Stimulated activated CD4-positive, alpha-beta T cell treated with anti-CD3 and anti-CD28 coated beads, Interleukin-4, amount 100 ng/mL, for 1 hour (primary cell): Measurements from ENCODE around the gene RCN2.

Source experiments
- DNase-seq: peaks from one replicate; pipeline ENCODE4 v3.0.0-alpha.2; 2020

The RCN2 gene

GRCh38 chr15:76976572-76977270, 45.2 kb downstream of the RCN2 start:
- DNase-seq: no peak

- no peak for DNase-seq
These were observed 47.2 kb downstream of the RCN2 start for GRCh38 chr15:76978522-76979330.

GRCh38 chr15:76979331-76979925, 47.9 kb downstream of the RCN2 start:
- DNase-seq: no peak

GRCh38 chr15:76979996-76980520, 48.5 kb downstream of the RCN2 start:
- DNase-seq: no peak

- no peak for DNase-seq
These were observed 50.8 kb downstream of the RCN2 start for GRCh38 chr15:76982356-76982755.

- DNase-seq: no peak
These were observed 51.2 kb downstream of the RCN2 start for GRCh38 chr15:76982756-76983155.

GRCh38 chr15:76983590-76984375, 52.2 kb downstream of the RCN2 start:
- no peak for DNase-seq

GRCh38 chr15:76986743-76987142, 55.2 kb downstream of the RCN2 start:
- DNase-seq: no peak

GRCh38 chr15:76987276-76987675, 55.7 kb downstream of the RCN2 start:
- DNase-seq: no peak

- peak; percentile 44 for DNase-seq
These were observed 56.6 kb downstream of the RCN2 start for GRCh38 chr15:76987896-76988860.

GRCh38 chr15:76988867-76989780, 57.6 kb downstream of the RCN2 start:
- DNase-seq: no peak

- DNase-seq: no peak
These were observed 59.5 kb downstream of the RCN2 start for GRCh38 chr15:76991048-76991447.

GRCh38 chr15:76991741-76992645, 60.4 kb downstream of the RCN2 start:
- DNase-seq: no peak

- no peak for DNase-seq
These were observed 61.7 kb downstream of the RCN2 start for GRCh38 chr15:76993114-76993725.

GRCh38 chr15:76994001-76994400, 62.5 kb downstream of the RCN2 start:
- peak; percentile 60 for DNase-seq

- no peak for DNase-seq
These were observed 62.9 kb downstream of the RCN2 start for GRCh38 chr15:76994496-76994895.

- DNase-seq: peak; percentile 68
These were observed 63.7 kb downstream of the RCN2 start, which contains the start of gene PSTPIP1 for GRCh38 chr15:76994971-76995945. Gene PSTPIP1 (plus strand): TSS chr15:76995126. CDS start chr15:76995574, 448 bp downstream.
